ENCODE measurements around the gene CPN2.

The CPN2 gene

DNA sequence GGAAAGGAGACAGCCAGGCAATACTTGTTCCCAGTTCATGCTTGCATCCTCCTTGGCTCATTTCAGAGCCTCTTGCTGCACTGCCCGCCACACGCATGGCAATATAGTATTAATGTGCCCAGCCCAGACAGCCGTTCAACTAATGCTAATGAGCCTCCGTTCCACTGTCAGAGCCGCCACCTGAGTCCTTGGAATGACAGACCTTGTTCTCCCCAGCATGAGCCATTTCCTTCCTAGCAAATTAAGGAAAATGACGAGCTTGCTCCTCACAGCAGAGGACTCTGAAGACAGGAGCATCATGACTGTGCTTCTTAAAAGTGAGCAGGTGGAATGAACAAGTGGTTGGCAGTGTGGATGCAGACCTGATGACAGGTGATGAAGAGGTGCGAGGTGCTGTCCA, 29.2 kb upstream of the CPN2 start:
- no peak for DNase-seq

DNA sequence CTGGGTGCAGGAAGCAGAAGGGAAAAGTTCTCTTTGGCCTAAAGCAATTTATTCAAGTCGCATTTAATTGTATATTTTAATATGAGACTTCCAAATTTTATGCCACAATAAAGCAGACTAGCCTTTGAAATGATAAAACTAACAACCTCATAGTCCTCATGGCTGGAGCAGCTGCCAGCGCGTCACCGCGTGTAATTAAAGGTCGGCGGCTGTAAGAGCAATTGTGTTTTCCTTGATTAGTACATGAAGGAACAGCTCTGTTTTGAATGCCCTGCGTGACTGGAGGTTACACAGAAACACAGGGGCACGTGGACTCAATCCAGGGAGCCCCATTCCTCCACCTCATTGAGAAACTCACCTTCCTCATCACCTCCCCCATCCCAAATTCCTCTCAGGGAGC, 28.5 kb upstream of the CPN2 start:
- no peak for DNase-seq

DNA sequence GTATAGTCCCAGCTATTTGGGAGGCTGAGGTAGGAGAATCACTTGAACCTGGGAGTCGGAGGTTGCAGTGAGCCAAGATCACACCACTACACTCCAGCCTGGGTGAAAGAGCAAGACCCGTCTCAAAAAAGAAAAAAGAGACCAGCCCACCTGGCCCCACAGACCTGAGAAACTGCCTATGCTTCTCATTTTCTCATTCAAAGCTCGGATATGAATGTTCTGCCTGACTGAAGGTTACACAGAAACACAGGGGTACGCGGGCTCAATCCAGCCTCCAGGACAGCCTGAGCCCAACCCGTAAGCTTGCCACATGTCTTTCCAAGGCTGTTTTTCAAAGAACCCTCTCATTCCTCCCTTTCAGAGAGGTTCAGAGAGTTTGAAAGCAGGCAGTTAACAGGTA, 28.1 kb upstream of the CPN2 start:
- DNase-seq, result no peak

DNA sequence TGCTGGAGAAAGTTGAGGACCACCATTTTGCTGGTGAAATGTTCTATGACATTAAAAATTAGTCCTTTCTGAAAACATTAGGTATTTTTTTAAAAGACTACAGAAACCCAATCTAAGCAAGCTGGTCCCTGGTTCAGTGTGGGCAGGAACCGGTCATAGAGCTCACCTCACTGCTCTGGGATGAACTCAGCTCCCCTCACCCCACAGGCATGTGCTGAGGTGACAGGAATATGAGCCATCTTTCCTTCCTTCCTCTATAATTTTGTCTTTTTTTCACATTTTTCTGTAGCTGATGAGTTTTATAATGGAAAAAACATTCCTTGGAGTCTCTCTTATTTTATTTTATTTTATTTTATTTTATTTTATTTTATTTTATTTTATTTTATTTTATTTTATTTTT, 26.6 kb upstream of the CPN2 start:
- no peak for DNase-seq

DNA sequence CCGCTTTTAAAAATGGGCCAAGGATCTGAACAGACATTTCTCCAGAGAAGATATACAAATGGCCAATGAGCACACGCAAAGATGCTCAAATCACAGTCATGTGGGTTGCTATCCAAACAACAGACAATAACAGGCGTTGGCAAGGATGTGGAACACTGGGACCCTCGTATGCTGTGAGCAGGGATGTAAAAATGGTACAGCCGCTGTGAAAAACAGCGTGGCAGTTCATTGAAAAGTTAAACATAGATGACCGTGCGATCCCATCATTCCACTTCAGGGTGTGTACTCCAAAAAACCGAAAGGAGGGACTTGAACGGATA, 25.1 kb upstream of the CPN2 start:
- no peak for DNase-seq

DNA sequence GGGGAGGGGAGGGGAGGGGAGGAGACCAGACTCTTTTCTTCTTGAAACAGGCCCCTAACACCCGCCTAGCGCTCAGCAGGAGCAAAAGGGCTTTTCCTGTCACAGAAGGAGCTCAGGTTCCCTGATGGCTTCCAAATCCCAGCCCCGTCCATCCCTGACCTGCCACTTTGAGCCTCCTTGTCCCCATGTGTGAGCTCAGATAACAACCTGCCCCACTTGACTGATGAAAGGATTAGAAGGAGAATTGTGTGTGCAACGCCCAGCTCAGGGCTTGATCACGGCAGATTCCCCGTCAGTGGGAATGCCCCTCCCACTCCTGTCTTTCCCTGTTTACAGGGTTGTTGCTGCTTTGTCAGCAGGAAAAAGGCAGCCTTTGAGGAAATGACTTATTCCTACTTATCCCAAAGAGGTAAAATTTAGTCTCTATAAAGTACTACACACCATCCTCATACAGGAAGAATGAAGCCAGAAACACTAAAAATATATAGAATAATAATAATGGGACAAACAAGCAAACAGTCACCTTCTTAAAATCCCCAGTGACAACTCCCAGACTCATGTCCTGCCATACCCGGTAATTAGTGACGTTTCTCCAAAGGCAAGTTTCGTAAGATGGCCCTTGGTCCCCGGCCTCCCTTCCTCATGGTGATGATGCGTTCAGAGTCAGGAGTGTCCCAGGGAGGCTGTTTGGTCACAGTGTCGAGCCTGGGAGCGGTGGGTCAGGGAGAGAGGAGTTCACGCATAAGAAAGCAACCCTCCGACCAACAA, 24.5 kb upstream of the CPN2 start:
- no peak for DNase-seq

DNA sequence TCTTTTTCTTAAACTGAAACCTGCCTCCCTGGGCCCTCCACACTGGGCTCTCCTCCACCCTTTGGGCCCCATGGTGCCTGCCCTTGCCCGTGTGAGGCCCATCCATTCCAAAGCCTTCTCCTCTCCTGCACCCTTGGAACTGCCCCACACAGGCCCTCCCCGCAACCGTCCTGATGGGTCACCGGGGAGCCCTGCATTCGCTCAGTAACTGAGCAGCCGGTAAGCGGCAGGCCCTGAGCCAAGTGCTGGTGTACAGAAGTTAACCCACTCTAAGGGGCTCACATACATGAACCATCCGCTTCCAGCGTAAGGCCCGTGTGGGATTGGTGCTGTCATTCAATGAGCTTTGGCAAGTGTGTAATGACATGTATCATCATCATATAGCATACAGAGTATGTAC, 23.8 kb upstream of the CPN2 start:
- no peak for DNase-seq

DNA sequence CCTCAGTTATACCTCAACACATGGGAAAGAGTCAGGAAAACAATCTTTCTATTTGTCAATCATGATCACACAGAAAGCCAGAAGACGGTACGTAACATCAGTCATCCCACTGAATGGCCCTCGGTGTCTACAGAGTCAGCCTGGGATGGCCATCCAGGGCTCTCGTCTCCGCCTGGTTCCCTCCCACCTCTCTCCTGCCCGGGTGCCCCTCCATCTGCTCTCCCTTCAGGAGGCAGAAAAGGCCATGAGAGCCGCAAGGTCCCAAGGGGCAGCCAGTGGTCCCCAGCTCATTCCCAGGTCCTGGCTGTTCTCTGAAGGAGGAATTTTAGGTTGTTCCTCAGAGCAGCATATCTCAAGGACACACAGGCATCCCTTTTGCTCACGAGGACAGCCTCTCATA, 22.8 kb upstream of the CPN2 start:
- no peak for DNase-seq

DNA sequence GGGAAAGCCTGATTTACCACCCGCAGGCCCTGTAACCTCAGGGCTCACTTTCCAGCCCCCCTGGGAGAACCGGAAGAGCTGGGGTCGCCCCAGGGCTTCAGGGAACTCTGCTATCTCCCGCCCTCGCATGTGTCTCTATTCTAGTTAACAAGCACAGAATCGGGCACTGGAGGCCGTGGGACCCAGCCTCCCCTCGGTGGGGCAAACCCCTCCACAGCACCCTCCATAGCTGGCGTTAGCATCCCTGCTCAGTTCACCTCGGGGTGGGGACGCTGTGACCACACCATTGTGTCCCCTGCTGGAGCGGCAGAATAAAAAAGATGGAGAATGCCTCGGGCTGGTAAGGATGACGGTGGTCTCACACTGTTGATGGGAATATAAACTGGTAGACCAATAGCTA, 21.9 kb upstream of the CPN2 start:
- DNase-seq, result no peak

DNA sequence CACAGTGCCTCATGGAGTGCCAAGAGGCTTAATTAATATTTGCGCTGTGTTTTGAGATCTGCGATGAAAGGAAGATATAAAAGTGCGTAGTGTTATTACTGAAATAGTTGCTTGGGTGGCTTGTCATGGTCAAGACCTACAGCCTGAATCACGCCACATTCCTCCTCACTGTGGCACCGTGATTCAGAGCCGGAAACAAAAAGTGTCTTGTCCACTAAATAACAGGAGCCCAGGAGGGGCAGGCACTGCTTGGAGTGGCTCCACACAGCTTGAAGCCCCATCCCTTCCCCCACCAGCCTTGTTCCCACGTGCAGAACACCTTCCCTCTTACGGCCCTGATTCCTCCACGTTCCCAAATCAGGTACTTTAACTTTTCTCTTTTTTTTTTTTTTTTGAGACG, 19.6 kb upstream of the CPN2 start:
- no peak for DNase-seq

DNA sequence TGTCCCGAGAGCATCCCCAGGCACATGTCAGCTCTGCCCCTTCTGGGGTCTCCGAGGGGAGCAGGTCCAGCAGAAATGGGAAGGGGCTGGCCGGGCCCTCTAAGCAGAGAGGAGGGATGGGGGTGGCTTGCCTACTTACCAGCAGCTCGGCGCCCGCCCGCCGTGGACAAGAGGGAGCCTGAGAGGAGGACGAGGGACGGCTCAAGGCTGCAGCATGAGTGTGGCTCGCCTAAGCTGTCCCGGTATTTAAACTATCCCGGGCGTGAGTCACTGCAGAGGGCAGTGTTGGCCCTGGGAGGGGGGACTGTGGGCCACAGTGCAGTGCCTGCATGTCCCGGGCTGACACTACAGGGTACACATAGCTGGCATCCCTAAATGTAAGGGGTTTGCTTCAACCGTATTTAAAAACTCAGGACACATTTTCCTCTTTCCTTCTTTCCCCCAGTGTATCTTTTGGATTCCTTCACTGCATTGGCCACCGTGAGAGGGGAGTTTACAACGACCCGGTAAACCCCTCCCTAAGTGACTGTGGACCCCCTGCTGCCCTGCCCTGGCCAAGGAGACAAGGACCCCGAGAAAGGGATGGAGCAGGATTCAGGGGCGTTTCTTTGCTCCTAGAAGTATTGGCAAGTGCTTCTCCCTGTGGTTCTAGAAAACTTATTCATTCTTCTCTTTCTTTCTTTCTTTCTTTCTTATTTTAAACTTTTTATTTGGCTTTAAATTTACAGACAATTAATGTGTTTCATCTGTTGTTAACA, 18.6 kb upstream of the CPN2 start, which contains the start of gene LRRC15:
TSS of gene LRRC15 (minus strand) at position 222 of the 758 bp plus-strand sequence. CDS start 8,700 bp downstream, outside the sequence.
- no peak for DNase-seq

DNA sequence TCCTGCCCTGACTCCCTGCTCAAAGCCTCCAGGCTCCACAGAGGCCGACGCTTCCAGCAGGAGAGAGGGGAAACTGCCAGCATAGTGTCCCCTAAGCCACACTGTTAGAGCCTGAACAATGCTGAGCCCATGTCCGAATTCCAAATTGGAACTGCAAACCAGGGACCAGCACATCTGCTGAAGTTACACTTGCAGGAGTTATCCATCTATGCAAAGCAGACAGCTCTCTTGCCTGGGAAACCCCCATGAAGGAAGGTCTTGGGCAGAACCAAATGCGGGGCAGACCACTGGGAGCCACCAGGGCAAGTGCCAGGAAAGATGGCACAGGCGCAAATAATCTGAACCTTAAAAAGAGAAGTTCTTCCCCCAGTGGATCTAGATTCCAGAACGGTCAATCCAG, 17.8 kb upstream of the CPN2 start:
- DNase-seq, result no peak

DNA sequence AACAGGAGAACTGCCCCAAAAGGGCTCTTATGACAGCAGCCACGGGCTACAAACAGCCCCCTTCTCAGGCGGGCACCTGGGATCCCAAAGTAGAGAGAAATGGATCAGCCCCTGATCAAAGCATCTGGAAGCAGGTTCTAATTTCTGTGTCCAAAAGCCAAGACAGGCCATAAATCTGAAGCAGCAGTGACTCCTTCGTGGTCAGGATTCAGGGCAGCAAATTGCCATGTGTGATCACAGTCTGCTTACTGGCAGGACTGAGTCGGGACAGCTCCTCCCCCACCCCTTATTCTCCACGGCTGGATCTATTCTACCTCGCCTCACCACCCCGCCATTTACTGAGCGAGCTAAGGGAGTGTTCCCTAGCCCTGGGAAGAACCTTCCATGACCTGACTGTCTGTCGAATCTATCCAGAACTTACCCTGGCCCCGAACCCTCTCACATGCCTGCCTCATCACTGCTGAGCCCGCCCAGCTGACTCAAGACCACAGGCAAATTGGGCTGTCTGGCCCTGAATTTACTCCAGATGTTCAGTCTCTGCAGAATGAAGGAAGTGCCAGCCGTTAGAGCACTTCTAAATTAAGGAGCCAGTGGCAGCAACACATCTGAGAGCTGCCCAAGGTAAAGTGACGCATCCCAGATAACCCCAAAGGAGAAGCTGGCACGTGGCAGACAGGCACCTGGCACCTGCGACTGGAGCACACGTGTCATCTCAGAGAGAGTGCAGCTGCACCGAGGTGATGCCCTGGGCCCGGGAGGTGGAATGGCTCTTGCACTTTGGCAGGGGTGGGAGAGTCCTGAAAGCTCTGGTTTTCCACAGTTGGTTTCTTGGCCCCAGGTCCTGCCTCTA, 17.1 kb upstream of the CPN2 start:
- no peak for DNase-seq

DNA sequence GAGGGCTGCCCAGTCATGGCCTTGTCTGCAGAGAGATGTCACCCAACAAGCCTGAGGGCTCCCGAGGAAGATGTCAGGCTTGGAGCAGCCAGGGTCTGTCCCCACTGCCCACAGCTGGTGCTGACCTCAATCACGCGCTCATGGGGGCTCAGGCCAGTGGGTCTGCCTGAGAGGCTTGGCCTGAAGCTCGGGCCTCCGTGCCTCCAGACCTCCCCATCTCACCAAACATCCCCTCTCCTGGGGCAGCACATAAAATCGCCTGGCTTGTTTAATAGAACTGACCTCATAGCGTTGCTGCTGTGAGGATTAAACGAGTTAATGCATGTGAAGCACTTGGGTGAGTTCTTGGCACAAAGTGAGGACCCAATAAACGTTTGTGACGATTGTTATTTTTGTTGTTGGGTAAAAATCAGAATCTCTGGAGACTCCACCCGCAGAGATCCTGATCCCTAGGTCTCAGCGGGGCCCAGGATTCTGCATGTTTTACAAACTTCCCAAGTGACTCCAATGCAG, 14.9 kb upstream of the CPN2 start:
- DNase-seq, result no peak

DNA sequence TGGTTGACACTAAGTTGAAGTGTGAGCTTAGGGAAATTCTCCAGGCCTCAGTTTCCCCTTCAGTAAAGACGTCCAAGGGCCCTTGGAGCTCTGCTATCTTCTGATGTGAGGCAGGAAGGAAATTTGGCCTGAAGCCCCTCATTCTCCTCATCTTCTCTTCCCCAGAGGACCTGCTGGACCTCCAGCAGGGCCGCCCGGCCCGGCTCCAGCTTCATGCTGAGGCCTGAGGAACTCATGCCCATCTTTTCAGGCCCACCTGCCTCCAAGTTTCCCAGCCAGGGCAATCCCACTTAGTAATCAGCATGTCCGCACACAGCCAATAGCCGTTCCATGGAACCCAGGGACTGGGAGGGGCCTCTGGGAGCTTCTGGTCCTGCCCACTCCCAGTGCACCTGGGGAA, 14.4 kb upstream of the CPN2 start:
- DNase-seq, result no peak

DNA sequence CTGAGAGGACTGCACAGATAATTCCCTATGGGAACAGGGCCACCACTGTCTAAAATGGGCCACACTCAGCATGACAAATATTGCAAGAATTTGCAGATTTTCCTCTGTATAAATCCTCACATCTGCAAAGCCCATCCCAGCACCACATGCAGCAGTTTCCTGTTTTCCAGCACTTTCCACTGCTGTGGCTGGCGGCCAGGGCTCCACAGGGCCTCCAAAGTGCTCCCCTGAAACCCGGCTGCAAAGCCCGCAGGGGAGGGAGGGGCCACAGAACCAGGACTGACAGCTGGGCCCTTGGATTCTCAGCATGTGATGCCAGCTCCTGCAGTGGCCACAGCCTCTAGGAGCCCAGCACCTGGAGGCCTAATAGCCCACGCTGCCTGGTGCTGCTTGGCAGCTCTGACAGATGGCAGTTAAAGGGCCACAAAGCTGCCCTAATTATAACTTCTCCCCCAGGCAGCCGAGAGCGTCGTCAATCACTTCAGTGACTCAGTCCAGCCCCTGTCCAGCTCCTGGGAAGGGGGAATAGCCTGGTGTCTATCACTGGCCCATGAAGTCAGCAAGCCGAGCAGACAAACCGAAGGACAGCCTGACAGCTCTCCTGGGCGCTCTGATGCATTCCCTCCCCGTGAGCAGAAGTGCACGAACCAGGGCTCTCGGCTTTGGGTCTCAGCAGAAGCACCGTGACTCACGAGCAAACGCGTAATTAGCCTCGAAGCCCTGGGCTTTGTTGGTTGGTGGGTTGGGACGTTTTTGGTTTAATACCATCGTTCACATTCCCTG, 13.7 kb upstream of the CPN2 start:
- DNase-seq, result no peak

DNA sequence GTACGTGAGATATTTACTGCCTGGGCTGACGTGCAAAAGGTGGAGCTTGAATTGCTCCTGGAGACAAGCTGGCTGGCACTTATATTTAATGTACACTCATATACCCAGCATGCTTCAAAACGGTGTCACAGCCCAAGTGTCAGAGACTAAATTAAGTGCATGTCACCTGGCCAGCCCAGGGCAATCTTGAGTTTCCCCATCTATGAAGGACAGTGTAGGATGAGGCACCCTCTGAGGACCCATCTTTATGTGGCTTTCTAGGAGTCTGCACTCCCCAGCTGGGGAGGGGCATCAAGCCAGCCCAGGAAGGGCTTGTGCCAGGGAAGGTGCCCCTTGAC, 13.2 kb upstream of the CPN2 start:
- no peak for DNase-seq

DNA sequence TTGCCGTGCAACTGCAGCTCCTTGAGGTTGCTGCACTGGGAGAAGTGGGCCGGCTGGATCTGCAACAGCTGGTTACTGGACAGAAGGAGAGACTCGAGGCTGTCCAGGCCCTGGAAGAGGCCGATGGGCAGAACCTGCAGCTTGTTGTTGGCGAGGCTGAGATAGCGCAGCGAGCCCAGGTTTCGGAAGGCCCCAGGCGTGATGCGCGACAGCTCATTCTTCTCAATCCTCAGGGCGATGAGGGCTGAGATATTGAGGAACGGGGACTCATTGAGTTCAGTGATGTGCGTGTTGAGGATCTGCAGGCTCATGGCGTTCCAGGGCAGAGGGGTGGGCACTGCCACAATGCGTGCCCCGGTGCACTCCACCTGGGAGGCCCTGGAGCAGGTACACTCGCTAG, 9.4 kb upstream of the CPN2 start:
- no peak for DNase-seq

DNA sequence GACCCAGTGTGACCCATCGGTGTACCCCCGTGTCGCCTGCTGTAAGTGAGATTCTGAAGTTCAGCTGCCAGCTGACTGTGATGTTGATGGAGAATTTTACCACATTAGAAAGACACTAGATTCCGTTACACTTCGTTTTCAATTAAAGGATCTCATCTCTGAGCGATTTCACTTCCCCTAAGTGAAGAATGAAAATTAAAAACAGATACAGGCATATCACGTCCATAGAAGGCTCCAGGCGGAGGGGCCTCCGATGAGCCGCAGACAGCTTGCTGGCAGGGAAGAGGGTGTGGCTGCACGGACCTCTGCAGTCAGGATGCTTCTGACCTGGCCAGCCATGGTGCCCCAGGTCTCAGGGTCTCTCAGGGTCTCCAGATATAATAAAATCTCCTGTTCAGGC, 6.6 kb upstream of the CPN2 start:
- no peak for DNase-seq

DNA sequence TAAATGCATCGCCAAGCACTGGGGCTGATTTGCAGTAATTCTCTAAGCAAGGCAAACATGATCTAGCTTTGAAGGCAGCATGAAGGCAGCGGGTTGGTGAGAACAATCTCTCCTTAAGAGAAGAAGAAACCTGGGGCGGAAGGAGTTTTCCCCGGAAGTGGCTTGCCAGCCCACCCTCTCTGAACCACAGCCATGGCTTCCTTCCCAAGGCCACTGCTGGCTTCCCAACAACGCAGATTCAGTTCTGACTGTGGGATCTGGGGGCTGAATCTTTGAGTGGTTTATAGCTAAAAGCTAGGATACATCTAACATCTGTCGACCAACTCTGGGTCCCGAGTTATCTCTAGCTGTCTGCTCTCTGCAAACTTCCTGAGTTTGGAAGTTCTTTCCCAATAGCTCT, 4.3 kb upstream of the CPN2 start:
- no peak for DNase-seq

DNA sequence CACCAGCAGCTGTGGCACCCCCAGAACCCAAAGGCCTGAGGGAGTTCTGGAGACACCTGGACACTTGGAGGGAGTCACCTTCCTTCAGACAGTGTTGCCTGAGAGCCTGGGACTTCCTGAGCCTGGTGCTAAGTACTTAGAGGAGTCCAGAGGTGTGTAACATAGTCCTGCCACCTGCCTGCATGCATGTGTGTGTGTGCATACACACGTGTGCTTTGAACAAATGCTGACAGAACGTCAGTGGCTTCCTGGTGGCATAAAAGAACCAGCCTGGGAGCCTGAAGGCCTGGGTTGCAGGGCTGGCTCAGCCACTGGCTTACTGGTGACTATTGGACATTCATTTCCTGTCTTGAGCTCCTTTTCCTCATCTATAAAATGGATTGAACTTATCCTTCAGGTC, 3.2 kb upstream of the CPN2 start:
- DNase-seq, result no peak

DNA sequence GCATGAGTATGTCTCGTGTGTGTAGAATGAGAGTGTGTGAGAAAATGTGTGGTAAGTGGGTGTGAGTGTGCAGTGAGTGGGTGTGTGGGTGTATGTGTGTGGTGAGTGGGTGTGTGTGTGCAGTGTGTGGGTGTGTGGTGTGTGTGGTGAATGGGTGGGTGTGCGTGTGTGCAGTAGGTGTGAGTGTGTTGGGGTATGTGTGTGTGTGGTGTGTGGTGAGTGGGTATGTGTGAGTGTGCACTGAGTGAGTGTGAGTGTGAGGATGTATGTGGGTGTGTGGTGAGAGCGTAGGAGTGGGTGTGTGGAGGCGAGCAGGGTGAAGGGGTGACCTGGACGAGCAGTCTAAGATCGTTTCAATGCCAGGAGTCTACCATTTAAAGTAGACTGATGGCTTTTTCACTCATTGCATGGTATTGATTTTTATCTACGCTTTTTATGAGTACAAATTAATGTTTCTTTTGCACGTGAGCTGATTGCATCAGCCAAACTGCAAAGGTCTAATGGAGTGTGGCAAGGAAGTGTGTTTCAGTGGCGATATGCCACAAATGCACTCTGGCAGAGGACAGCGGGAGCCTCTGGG, 1.6 kb upstream of the CPN2 start:
- no peak for DNase-seq
